ENCODE measurements around the gene VWA5B1. TPM values are rescaled to one million over a fixed set of nuclear protein-coding genes. Genes with fewer than 3 reads are reported as not detected.

Gene VWA5B1
- total and polyA plus RNA-seq, 2 of the 8 experiments (the other 6 are each of a cell fraction or from before 2014, with no cell fraction given), result 0.54 to 2.3 TPM

DNA sequence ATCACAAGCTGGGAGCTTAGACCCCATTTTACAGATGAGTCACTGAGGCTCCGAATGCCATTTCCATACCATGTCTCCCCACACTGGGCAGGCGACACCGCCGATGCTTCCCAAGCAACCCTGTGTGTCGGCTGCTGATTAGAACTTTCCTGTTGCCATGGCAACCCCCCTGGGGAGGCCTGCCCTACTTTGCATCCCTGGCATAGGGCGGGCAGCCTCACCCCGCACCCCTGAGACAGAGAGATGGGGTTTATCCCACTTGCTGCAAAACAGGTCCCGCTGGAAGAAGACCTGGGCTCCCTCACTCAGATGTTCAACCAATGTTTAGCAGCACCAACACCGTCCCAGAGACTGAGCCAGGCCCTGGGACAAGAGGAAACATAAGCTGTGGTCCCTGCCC lies 113.8 kb downstream of the VWA5B1 start:
- Histone ChIP-seq H3K4ac (replicated peaks; ENCODE audit: insufficient read length, low read depth, low read length) (no peak overlapping the region), H4K5ac (ENCODE audit: insufficient read length, low read depth, low read length) (no peak overlapping the region), H3K4me2 (ENCODE audit: insufficient read depth in 1 of 2, low read depth in 2 of 2, low read length in 2 of 2) (no peak overlapping the region; a peak in 1 of 4 replicates), H4K20me1 (replicated peaks in 1 of 2; ENCODE audit: control insufficient read depth in 1 of 2, insufficient read depth in 2 of 2, low read length in 2 of 2) (peaks cover 0 to 8% of the 10 kb centered on the region in 2 experiments), H2AK5ac (ENCODE audit: low read depth, low read length) (no peak overlapping the region), H3K4me1 (replicated peaks in 1 of 4; ENCODE audit: control insufficient read depth in 3 of 4, insufficient read depth in 4 of 4, low read length in 3 of 4) (peaks cover 0 to 4% (median 4%) of the 10 kb centered on the region in 4 experiments; a peak in 4 of 7 replicates), H2BK12ac (ENCODE audit: low read depth, low read length) (no peak overlapping the region), H3K18ac (ENCODE audit: extremely low read depth, low read length) (no peak overlapping the region), H3K27me3 (replicated peaks in 1 of 4; ENCODE audit: control insufficient read depth in 3 of 4, extremely low read depth in 1 of 4, insufficient read depth in 3 of 4, low read length in 3 of 4) (peaks cover 63 to 98% (median 85%) of the 10 kb centered on the region in 4 experiments), H3K56ac (replicated peaks; ENCODE audit: insufficient read length, low read depth, low read length) (no peak overlapping the region), H3K36me3 (ENCODE audit: control insufficient read depth in 2 of 4, insufficient read depth in 4 of 4, low read length in 3 of 4) (no peaks in the 10 kb centered on the region), H3K23me2 (ENCODE audit: low read depth, low read length) (no peaks in the 10 kb centered on the region), H3K79me1 (ENCODE audit: low read depth, low read length) (no peaks in the 10 kb centered on the region), H4K91ac (replicated peaks; ENCODE audit: insufficient read length, low read length) (no peak overlapping the region), H3K79me2 (ENCODE audit: control insufficient read depth in 1 of 2, insufficient read depth in 2 of 2, low read length in 2 of 2) (no peaks in the 10 kb centered on the region), H2BK5ac (ENCODE audit: low read depth, low read length) (no peak overlapping the region), H2BK20ac (ENCODE audit: low read length) (no peak overlapping the region), H3K23ac (ENCODE audit: insufficient read length) (no peak overlapping the region), H3K14ac (ENCODE audit: insufficient read length) (no peak overlapping the region), H3K9ac (replicated peaks in 1 of 4; ENCODE audit: extremely low read depth in 1 of 4, low read depth in 3 of 4, low read length in 3 of 4) (no peak overlapping the region), H2AFZ (ENCODE audit: low read length) (no peak overlapping the region), H4K8ac (ENCODE audit: extremely low read depth, insufficient read depth, low read length) (no peak overlapping the region), H2BK15ac (ENCODE audit: low read length) (no peak overlapping the region), H2BK120ac (replicated peaks; ENCODE audit: low read depth, low read length) (no peak overlapping the region), H3K4me3 (ENCODE audit: extremely low read depth in 1 of 4, insufficient read depth in 2 of 4, low read depth in 3 of 4, low read length in 4 of 4) (no peak overlapping the region), H3K9me3 (ENCODE audit: insufficient read depth in 2 of 2, low read depth in 1 of 2, low read length in 1 of 2) (no peaks in the 10 kb centered on the region), H3K27ac (ENCODE audit: low read depth, low read length) (no peak overlapping the region)
- TF ChIP-seq, protein P1, sequence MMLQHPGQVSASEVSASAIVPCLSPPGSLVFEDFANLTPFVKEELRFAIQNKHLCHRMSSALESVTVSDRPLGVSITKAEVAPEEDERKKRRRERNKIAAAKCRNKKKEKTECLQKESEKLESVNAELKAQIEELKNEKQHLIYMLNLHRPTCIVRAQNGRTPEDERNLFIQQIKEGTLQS (IDR thresholded peaks at IDR 0.05; ENCODE audit: insufficient read depth, low read depth, low read length), result no peak
- TF ChIP-seq, protein P2, sequence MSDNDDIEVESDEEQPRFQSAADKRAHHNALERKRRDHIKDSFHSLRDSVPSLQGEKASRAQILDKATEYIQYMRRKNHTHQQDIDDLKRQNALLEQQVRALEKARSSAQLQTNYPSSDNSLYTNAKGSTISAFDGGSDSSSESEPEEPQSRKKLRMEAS (IDR thresholded peaks at IDR 0.05), result no peak
- no peak for TF ChIP-seq BACH1 (IDR thresholded peaks at IDR 0.05; ENCODE audit: low read length)
- no peak for TF ChIP-seq SP4 (IDR thresholded peaks at IDR 0.05; ENCODE audit: low read length)
- peak; percentile 5 for TF ChIP-seq EZH2 (IDR thresholded peaks at IDR 0.05; ENCODE audit: low read depth, low read length, severe bottlenecking)
- TF ChIP-seq RXRA (IDR thresholded peaks at IDR 0.05; ENCODE audit: insufficient read depth, low read depth, low read length), result no peak
- TF ChIP-seq, protein P3, sequence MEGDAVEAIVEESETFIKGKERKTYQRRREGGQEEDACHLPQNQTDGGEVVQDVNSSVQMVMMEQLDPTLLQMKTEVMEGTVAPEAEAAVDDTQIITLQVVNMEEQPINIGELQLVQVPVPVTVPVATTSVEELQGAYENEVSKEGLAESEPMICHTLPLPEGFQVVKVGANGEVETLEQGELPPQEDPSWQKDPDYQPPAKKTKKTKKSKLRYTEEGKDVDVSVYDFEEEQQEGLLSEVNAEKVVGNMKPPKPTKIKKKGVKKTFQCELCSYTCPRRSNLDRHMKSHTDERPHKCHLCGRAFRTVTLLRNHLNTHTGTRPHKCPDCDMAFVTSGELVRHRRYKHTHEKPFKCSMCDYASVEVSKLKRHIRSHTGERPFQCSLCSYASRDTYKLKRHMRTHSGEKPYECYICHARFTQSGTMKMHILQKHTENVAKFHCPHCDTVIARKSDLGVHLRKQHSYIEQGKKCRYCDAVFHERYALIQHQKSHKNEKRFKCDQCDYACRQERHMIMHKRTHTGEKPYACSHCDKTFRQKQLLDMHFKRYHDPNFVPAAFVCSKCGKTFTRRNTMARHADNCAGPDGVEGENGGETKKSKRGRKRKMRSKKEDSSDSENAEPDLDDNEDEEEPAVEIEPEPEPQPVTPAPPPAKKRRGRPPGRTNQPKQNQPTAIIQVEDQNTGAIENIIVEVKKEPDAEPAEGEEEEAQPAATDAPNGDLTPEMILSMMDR (IDR thresholded peaks at IDR 0.05; ENCODE audit: control extremely low read depth in 1 of 3, insufficient read depth in 1 of 3, low read depth in 1 of 3, low read length in 3 of 3), result no peak
- TF ChIP-seq KDM1A (IDR thresholded peaks at IDR 0.05; ENCODE audit: borderline replicate concordance, low read length), result peak; percentile 40; the same call in 1 of the 2 replicates
- TF ChIP-seq EGR1 (IDR thresholded peaks at IDR 0.05; ENCODE audit: borderline replicate concordance, low read depth, low read length), result no peak
- TF ChIP-seq EP300 (IDR thresholded peaks at IDR 0.05; ENCODE audit: borderline replicate concordance in 1 of 2, low read depth in 2 of 2, low read length in 2 of 2), result no peak
- peak in 1 of 2 experiments; percentile 65 for DNase-seq (ENCODE audit: low read depth in 1 of 2, low spot score in 2 of 2)
- ChIA-PET CTCF (ENCODE audit: partially characterized antibody) (interaction anchor here (0.6 to 1.7 kb wide), 4 partner anchors 30 to 1044 kb away, joined by 3 to 4 read pairs (median 3); no protein-coding TSS in a partner anchor), POLR2A (ENCODE audit: partially characterized antibody) (no interaction called here)
- no peak for FAIRE-seq
- 44% methylated on average over 9 of the region's 9 CpGs; no CpG with 5 or more reads in 1 of the 2 experiments for WGBS, 2 experiments (ENCODE audit: extremely low coverage in 1 of 2, insufficient coverage in 1 of 2, insufficient read length in 1 of 2, insufficient replicate concordance in 2 of 2, low coverage in 1 of 2, low lambda C conversion rate in 2 of 2, missing lambda C conversion rate in 1 of 2)

Measured in H1 (cell line).